Spleen (tissue), 11 donors: ENCODE results near the gene COA3. TPM values are rescaled to one million over a fixed set of nuclear protein-coding genes. Genes with fewer than 3 reads are reported as not detected.

Source experiments
- DNase-seq: peaks from one replicate; pipeline ENCODE4 v3.0.0-alpha.2; 2020
- H3K27ac ChIP-seq, 8 donors: fragments of 200-600 bp; sonication (generic) in 7 of 8; 1 replicate in 4 of 8; 2 replicates in 4 of 8; pipeline versions ENCODE4 v1.5.0 to v1.8.0; 2016 to 2021; ENCODE audit warnings: inconsistent platforms in 4 of 8, mild to moderate bottlenecking in 4 of 8, moderate library complexity in 1 of 8
- H3K27me3 ChIP-seq, 7 donors: fragments of 200-600 bp; sonication (generic) in 6 of 7; replicated peaks in 1 of 7; 1 replicate in 4 of 7; 2 replicates in 3 of 7; pipeline versions ENCODE4 v1.5.0 to v1.8.0; 2016 to 2021; ENCODE audit warnings: inconsistent platforms in 3 of 7, mild to moderate bottlenecking in 1 of 7
- H3K36me3 ChIP-seq, 6 donors: fragments of 200-600 bp; sonication (generic) in 5 of 6; 1 replicate in 4 of 6; 2 replicates in 2 of 6; pipeline versions ENCODE4 v1.5.0 to v1.8.0; 2016 to 2021; ENCODE audit warnings: inconsistent platforms in 2 of 6
- H3K4me1 ChIP-seq, 6 donors: fragments of 200-600 bp; sonication (generic) in 5 of 6; 1 replicate in 3 of 6; 2 replicates in 3 of 6; pipeline versions ENCODE4 v1.5.0 to v1.8.0; 2016 to 2021; ENCODE audit warnings: inconsistent platforms in 3 of 6
- H3K4me3 ChIP-seq, 8 donors: fragments of 200-600 bp; sonication (generic) in 7 of 8; 1 replicate in 4 of 8; 2 replicates in 4 of 8; pipeline versions ENCODE4 v1.5.0 to v1.8.0; 2016 to 2021; ENCODE audit warnings: inconsistent platforms in 4 of 8, mild to moderate bottlenecking in 4 of 8, moderate library complexity in 2 of 8
- H3K9me3 ChIP-seq, 8 donors: fragments of 200-600 bp; sonication (generic) in 7 of 8; 1 replicate in 4 of 8; 2 replicates in 4 of 8; pipeline versions ENCODE4 v1.5.0 to v1.8.0; 2016 to 2021; ENCODE audit warnings: inconsistent platforms in 4 of 8
- CTCF ChIP-seq, 11 experiments: fragments of 200-600 bp in 7 of 11; fragments of 450-650 bp in 4 of 11; sonication (generic) in 4 of 11; IDR thresholded peaks in 8 of 11; conservative IDR thresholded peaks in 3 of 11; 1 replicate in 7 of 11; 2 replicates in 4 of 11; pipeline versions ENCODE4 v1.4.0 to v1.8.0; 2016 to 2021; ENCODE audit warnings: antibody characterized with exemption in 11 of 11, inconsistent platforms in 4 of 11, mild to moderate bottlenecking in 1 of 11
- POLR2A ChIP-seq, 3 donors: fragments of 450-650 bp; IDR thresholded peaks; one replicate each; pipeline ENCODE4 v1.5.1; 2017; ENCODE audit warnings: antibody characterized with exemption in 3 of 3, mild to moderate bottlenecking in 1 of 3
- POLR2AphosphoS5 ChIP-seq, 3 donors: sonication (generic); formaldehyde crosslinking; IDR thresholded peaks; one replicate each; pipeline ENCODE4 v1.5.1; 2017; ENCODE audit warnings: antibody characterized with exemption in 3 of 3
- WGBS, 5 donors: extraction: QIAGEN DNeasy Blood & Tissue Kit in 3 of 5; methylation state at CpG; one replicate each; pipeline versions ENCODE4 v1.1.5 to v1.1.7; 2013 to 2018; 5-methylcytosine and 5-hydroxymethylcytosine counted together
- intact Hi-C: fragments of 100-400 bp; cut with DNase I; formaldehyde crosslinking; loops from one replicate; pipeline ENCODE4 v1.15.0; 2023; ENCODE audit warnings: low total_unique reads
- polyA plus RNA-seq, 3 donors: library from polyadenylated mRNA; stranded (reverse); fragments of 200-250 nt; gene quantifications; one replicate each; pipeline ENCODE4 v1.2.1, GENCODE V29; 2013
- total RNA-seq, 7 donors: library from RNA; depleted of rRNA in 3 of 7; stranded (reverse); fragments of >200 nt in 3 of 7; fragmentation: NEBNext Ultra II Directional in 4 of 7; extraction: Animal tissue kit (Norgen Biotek cat#: 25700) in 4 of 7; gene quantifications; one replicate each; pipeline versions ENCODE4 v1.1.0 to v1.2.1, GENCODE V29; 2016 to 2021
- donor health status: healthy with polysubstance abuse.
- donor health status: DM: no; HTN: no; CAD: no; lungs with moderate emphysema.
- donor health status: DM: no; HTN: no; CAD: no.
- donor health status: Bipolar disorder and iron deficiency.
- donor health status: healthy.
- donor health status: DM: no; HTN: no; CAD: no.
- donor health status: DM: yes; HTN: yes; CAD: no.

Gene COA3
- total and polyA plus RNA-seq, 10 donors, result 30.0 to 126 (median 43.3) TPM

GRCh38 chr17:42818379-42818778 is 19.9 kb upstream of the COA3 start:
- peak in 1 of 3 donors; percentile 23 for TF ChIP-seq POLR2AphosphoS5 (IDR thresholded peaks at IDR 0.05)
- no peak for TF ChIP-seq CTCF (IDR thresholded peaks at IDR 0.05 in 8 of 11, conservative IDR thresholded peaks at IDR 0.05 in 3 of 11)
- no peak for TF ChIP-seq POLR2A (IDR thresholded peaks at IDR 0.05)
- peak overlapping the region in 1 of 8 donors; percentile 43 for H3K27ac ChIP-seq
- peaks cover 7 to 60% (median 28%) of the 10 kb centered on the region in 6 donors for H3K4me1 ChIP-seq
- H3K27me3 ChIP-seq, result no peaks in the 10 kb centered on the region
- peaks cover 11 to 100% (median 88%) of the 10 kb centered on the region in 6 donors for H3K36me3 ChIP-seq
- 81 to 90% (median 84%) methylated on average over 3 to 5 of the region's 5 CpGs for WGBS, 5 donors
- no peaks in the 10 kb centered on the region for H3K9me3 ChIP-seq
- intact Hi-C loops, result loop anchor here (10.0 kb wide), 1 partner anchor 104 kb away; no protein-coding TSS in a partner anchor
- H3K4me3 ChIP-seq, result no peak overlapping the region
- DNase-seq, result no peak

GRCh38 chr17:42817866-42818265 is 19.4 kb upstream of the COA3 start:
- H3K27ac ChIP-seq, result peak overlapping the region in 1 of 8 donors; percentile 43
- H3K9me3 ChIP-seq, result no peaks in the 10 kb centered on the region
- peaks cover 2 to 55% (median 23%) of the 10 kb centered on the region in 6 donors for H3K4me1 ChIP-seq
- WGBS, 5 donors, result 48 to 67% (median 62%) methylated on average over 1 of the region's 1 CpG
- H3K36me3 ChIP-seq, result peaks cover 13 to 100% (median 93%) of the 10 kb centered on the region in 6 donors
- no peak overlapping the region for H3K4me3 ChIP-seq
- no peaks in the 10 kb centered on the region for H3K27me3 ChIP-seq
- DNase-seq, result no peak
- intact Hi-C loops, result loop anchor here (10.0 kb wide), 1 partner anchor 103 kb away; no protein-coding TSS in a partner anchor
- TF ChIP-seq CTCF (IDR thresholded peaks at IDR 0.05 in 8 of 11, conservative IDR thresholded peaks at IDR 0.05 in 3 of 11) (no peak), POLR2AphosphoS5 (IDR thresholded peaks at IDR 0.05) (no peak), POLR2A (IDR thresholded peaks at IDR 0.05) (no peak)

GRCh38 chr17:42814633-42815399 is 16.3 kb upstream of the COA3 start:
- H3K4me1 ChIP-seq, result peaks cover 0 to 24% (median 9%) of the 10 kb centered on the region in 6 donors
- H3K27me3 ChIP-seq, result no peaks in the 10 kb centered on the region
- H3K36me3 ChIP-seq, result peaks cover 13 to 100% (median 95%) of the 10 kb centered on the region in 6 donors
- H3K9me3 ChIP-seq, result no peaks in the 10 kb centered on the region
- peak overlapping the region in 5 of 8 donors; percentile 47 to 63 (median 60) for H3K27ac ChIP-seq
- intact Hi-C loops, result loop anchor here (10.0 kb wide), 1 partner anchor 100 kb away; no protein-coding TSS in a partner anchor
- DNase-seq, result no peak
- no peak overlapping the region for H3K4me3 ChIP-seq
- 48 to 65% (median 61%) methylated on average over 8 of the region's 8 CpGs for whole genome bisulfite sequencing, 5 donors
- TF ChIP-seq POLR2AphosphoS5 (IDR thresholded peaks at IDR 0.05) (peak in 1 of 3 donors; percentile 13), POLR2A (IDR thresholded peaks at IDR 0.05) (no peak)

- no peaks in the 10 kb centered on the region for H3K9me3 ChIP-seq
- no peak overlapping the region for H3K4me3 ChIP-seq
- no peak for DNase-seq
- TF ChIP-seq POLR2AphosphoS5 (IDR thresholded peaks at IDR 0.05) (no peak), CTCF (IDR thresholded peaks at IDR 0.05 in 8 of 11, conservative IDR thresholded peaks at IDR 0.05 in 3 of 11) (no peak), POLR2A (IDR thresholded peaks at IDR 0.05) (no peak)
- peaks cover 0 to 1% (median 0%) of the 10 kb centered on the region in 6 donors for H3K4me1 ChIP-seq
- 60 to 86% (median 73%) methylated on average over 3 of the region's 3 CpGs for WGBS, 5 donors
- peaks cover 3 to 68% (median 48%) of the 10 kb centered on the region in 6 donors for H3K36me3 ChIP-seq
- intact Hi-C loops, result no loop called here
- no peak overlapping the region for H3K27ac ChIP-seq
- no peaks in the 10 kb centered on the region for H3K27me3 ChIP-seq
Observed at GRCh38 chr17:42809250-42809649, 10.7 kb upstream of the COA3 start.
